H1 (cell line): Measurements from ENCODE around the gene SPRYD4. TPM values are rescaled to one million over a fixed set of nuclear protein-coding genes. Genes with fewer than 3 reads are reported as not detected.

ENCODE experiments used
- CBX5 ChIP-seq: fragments of 300-800, 300-1000 bp; sonication (generic); IDR thresholded peaks from 2 replicates; pipeline ENCODE4 v1.7.1; 2016; ENCODE audit warnings: antibody characterized with exemption, low read length, low read depth
- E2F6 ChIP-seq: IDR thresholded peaks from 2 replicates; pipeline ENCODE4 v1.6.1; 2012; ENCODE audit warnings: inconsistent platforms
- polyA plus RNA-seq, 7 experiments: library from polyadenylated mRNA; depleted of rRNA in 3 of 7; stranded (reverse) in 5 of 7; unstranded in 2 of 7; fragments of >200 nt in 5 of 7; fragments of 200-250 nt in 2 of 7; gene quantifications; 1 replicate in 5 of 7; 2 replicates in 1 of 7; 4 replicates in 1 of 7; pipeline versions ENCODE4 v1.2.1 to v1.2.3, GENCODE V29; 2011 to 2013; ENCODE audit warnings: missing spikeins in 2 of 7, mixed read lengths in 2 of 7
- total RNA-seq: library from RNA; stranded (reverse); fragmentation: NEBNext Ultra II Directional; extraction: Animal tissue kit (Norgen Biotek cat#: 25700); gene quantifications from 2 replicates; pipeline ENCODE4 v1.2.1, GENCODE V29; 2021

The SPRYD4 gene
- total and polyA plus RNA-seq, 2 of the 8 experiments (the other 6 are each of a cell fraction or from before 2014, with no cell fraction given), result 4.3 to 5.3 TPM

- TF ChIP-seq CBX5 (no peak), E2F6 (no peak)
Measured at GRCh38 chr12:56434828-56435227, 33.5 kb upstream of the SPRYD4 start (continued).
